Skeletal muscle cell (primary cell): ENCODE data around the gene SEPTIN3.
A peak's percentile ranks its signal among the peaks of the same experiment; 100 is the strongest.

ENCODE experiments used
- DNase-seq: peaks from one replicate; pipeline ENCODE4 v3.0.0-alpha.2; 2010; ENCODE audit warnings: low read depth
- H3K4me3 ChIP-seq: 2 replicates; pipeline ENCODE4 v1.5.1; 2011; ENCODE audit warnings: low read depth, mild to moderate bottlenecking, control low read depth, low read length, moderate library complexity

SEPTIN3 gene

DNA sequence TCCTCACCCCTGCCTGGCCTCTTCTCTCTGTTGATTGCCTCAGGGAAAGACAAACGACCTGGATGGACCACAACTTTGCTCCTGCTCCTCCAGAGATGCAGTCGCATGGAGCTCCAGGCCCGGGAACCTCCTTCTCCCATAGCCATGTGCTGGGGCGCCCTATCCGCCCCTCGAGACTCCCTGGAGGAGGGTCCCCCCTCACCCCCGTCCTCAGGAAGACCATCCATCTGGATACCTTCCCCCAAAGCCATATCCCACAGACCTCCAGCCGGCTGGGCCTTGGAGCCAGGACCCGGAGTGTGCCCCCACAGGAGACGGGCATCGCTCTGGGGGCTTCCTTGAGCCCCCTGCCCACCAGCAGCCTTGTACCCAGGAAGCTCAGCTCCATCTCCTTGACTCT is 2.2 kb downstream of the SEPTIN3 start:
- no peak overlapping the region for H3K4me3 ChIP-seq
- DNase-seq, result no peak

DNA sequence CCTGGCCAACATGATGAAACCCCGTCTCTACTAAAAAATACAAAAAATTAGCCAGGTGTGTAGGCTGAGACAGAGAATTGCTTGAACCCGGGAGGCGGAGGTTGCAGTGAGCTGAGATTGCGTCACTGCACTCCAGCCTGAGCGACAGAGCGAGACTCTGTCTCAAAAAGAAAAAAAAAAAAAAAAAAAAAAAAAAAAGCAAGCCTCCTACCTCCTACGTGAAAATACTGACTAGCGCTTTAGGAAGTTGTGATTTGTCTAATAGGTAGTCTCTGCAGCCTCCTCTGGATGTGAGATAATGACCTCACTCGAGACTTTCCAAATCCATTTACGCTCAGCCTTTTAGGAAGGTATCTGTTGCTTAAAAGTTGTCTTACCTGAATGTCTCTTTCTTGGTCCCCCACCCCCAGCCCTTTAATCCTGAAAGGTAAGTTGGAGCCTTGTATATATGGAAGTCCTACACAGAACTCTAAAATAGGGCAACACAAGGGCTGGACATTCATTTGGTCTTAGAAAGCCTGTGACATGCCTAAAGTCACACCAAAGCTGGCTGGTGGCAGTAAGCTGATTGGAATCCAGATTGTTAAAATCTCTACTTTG is 5.5 kb downstream of the SEPTIN3 start:
- DNase-seq, result no peak
- H3K4me3 ChIP-seq, result no peak overlapping the region

DNA sequence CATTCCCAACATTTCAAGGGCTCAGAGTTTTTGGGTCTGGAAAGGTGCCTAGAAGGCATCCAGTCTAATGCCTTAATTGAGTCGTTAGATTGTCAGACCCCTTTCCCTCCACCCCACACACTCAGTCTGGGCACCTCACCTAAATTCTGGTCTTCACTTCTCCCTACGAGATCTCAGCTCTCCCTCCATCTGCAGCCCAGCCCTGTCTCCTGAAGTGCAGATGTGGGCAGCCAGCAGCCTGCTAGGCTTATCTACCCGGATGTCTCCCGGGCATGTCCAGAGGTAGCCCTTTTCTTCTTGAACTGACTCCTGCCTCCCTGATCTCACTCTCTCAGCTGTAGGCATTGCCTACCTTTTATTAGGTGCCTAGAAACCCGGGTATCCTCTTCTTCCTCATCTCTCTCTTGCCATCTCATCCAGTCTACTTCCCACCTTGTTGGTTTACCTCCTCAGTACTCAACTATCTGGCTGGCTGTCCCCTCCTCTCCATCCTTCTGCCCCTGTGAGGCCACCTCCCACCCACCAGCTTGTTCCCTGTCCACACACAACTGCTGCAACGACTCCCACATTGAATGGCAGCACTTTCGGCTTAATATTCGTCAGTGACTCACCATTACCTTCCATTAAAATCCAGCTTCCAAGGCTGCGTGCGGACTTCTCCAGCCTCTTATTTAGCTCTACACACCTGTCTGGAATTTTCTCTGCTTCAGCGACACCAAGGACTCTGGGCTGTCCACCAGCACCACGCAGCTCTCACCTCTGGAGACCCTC is 6.2 kb downstream of the SEPTIN3 start:
- no peak overlapping the region for H3K4me3 ChIP-seq
- no peak for DNase-seq

DNA sequence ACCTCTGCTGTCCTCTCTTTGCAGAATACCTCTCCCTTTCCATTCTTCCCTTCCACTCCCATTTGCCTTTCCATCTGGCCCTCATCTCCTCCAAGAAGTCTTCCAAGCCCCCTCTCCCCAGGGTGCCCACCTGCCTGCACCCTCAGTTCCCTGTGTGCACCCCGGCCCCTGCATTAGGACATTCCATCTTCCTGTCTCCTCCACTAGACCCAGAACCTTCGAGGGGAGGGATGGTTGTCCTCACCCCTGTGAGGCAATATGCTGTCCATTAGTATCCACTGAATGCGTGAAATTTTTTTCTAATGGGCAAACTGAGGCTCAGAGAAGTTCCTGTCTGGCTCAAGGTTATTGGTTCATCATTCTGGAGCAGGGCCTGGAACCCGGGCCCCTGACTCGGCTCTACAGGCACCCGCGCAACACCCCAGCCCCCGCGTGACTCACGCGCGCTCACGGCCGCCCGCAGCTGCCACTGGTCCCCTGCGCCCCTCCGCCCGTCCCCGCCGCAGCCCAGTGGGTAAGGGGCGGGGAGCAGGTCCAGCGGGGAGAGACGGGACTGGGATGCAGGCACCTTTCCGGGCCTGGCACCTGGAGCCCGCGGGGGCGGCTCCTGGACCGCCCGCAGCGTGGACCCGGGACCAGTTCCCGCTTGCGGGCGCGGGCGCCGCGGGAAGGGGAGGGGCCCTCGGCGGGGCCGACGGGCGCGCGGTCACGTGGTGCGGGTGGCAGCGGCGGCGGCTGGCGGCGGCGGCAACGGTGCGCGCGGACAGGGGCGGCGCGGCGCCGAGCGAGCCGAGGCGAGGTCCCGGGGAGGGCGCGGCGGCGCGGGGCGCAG is 7.0 kb downstream of the SEPTIN3 start:
- no peak for DNase-seq
- H3K4me3 ChIP-seq, result peak overlapping the region; percentile 47

DNA sequence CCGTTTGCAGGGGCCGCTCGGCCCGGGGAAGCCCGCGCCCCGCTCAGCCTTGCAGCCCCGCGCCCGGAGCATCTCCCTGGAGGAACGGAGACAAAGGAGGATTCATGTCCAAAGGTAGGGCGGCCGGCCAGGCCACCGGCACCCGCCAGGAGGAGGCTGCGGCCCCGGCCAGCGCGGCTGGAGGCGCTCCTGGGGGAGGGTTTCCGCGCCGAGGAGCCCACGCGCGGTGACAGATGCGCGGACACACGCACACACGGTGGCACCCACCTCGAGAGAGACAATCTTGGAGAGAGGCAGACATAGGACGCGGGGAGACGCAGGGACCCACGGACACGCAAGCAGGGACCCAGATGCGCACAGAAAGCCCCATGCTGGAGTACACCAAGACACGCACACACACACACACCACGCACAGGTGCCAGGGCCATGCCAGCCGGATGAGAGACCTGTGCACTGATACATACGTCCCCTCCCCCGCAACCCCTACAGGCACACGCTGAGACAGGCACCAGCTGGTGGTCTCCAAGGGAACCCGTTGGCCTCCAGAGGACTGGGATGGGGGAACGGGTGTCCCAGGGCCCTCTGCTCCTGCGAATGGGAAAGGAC is 7.8 kb downstream of the SEPTIN3 start:
- no peak for DNase-seq
- peak overlapping the region; percentile 34 for H3K4me3 ChIP-seq

DNA sequence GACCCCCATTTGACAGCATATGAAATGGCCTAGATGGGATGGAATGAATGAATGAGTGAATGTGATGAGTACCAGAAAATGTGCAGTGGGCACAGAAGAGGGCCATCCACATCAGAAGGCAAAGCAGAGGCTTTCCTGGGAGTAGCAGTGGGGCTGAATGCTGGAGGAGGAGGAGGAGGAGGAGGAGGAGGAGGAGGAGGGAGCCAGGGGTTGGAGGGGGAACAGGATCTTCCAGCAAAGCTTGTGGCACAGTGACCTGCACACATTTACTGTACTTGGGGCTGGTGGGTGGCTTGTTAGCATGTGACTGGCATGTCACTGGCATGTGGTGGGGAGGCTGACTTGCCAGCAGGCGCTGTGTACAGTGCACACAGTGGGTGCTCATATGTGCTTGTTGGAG is 9.5 kb downstream of the SEPTIN3 start:
- no peak overlapping the region for H3K4me3 ChIP-seq
- DNase-seq, result no peak

DNA sequence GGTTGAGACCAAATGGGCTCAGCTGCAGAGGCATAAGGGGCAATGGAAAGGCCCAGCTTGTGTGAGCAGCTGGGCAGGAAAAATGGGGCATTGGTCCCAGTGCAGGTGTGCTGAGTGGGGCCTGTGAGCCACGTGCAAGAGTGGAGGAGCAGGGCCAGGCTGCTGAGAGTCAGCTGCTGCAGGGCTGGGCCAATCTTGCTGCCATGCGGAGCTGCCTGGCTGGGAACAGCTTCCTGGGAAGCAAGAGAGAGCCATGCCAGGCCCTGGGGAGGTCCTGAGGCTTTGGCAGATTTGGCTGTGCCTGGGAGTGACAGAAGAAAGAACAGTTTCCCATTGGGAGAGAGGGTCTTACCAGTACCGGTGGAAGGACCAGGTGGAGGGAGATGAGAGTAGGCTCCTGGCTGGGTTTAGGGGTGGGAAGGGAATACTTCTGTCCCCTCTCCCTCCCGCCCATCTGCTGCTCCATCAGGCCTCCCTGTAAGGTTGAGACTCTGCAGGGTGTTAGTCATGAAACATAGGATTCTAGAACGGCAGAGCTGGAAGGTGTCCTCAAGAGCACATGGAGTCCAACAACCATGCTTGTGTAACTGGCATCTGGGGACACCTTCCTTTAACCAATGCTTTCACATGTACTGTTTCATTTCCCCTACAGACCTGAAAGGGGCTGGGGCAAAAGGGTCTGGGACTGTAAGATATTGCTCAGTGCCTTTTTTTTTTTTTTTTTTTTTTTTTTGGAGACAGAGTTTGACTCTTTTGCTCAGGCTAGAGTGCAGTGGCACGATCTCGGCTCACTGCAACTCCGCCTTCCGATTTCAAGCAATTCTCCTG is 10.4 kb downstream of the SEPTIN3 start:
- DNase-seq, result no peak
- no peak overlapping the region for H3K4me3 ChIP-seq

DNA sequence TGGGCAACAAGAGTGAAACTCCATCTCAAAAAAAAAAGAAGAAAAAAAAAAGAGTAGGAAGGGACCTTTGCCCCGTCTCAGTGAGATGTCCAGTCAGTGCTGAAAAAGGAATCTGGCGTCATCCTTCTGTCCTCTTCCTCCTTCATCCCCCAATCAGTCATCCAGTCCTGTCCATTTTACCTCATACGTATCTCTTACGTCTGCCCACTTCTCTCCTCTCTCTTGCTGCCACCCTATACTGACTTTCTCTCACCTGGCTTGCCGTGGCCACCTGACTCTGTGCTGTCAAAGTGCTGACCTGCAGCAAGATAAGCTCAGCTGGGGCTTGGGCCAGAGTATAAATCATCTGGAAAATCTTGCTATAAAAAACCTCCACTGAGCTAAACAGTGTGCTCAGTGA is 13.6 kb downstream of the SEPTIN3 start:
- H3K4me3 ChIP-seq, result no peak overlapping the region
- DNase-seq, result no peak

DNA sequence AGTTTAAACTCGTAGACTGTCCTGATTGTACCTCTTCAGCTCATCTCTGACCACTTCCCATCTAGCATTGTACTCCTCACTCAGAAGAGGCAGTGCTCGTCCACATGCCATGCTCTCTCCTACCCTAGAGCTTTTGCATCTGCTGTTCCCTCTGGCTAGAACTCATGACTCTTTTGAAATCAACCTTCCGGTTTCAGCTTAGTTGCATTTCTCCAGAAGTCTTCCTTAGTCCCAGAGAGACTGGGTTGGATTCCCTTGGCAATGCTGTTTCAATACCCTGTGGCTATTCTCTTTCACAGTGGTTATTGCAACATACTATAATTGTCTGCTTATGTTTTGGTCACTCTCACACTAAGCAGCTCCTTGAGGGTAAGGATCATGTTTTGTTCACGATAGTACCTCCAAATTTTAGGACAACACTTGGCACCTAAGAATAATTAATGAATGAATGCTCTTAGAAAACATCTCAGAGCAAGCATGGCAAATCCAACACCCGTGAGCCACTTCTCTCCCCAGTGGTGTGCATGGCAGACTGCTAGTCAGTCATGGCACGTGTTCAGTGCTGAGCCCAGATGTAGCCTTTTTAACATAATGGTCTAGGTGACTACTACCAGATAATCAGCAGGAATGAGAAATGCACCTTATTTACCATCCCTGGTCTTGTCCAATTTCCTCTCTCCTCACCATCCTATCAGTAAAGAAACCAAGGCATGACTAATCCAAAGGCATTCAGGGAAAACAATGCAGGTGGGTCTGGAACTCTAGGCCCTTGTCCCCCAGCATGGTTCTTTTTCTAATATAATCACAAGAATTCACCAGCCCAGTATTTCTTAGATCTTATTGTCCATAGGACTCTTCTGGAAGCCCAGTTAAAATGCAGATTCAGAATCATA is 14.5 kb downstream of the SEPTIN3 start:
- DNase-seq, result no peak

DNA sequence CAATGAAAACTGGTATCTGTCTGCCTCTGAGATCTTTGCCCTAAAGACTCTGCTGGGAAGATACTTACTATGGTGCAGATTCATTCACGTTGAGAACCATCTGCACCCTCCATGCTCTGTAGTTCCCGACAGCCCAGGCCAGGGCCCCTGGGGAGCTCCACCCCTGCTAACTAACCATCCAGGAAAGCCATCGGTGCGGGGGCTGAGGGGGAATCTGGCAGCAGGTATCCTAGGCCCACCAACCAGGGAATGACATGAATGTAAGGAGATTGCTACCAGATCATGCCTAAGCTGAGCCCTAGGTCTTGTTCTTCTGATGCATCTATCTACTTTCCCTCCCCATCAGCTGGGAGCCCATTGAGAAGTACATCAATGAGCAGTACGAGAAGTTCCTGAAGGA is 18.0 kb downstream of the SEPTIN3 start:
- no peak for DNase-seq
- no peak overlapping the region for H3K4me3 ChIP-seq

More for the DNA sequence above, 14.5 kb downstream of the SEPTIN3 start:
- H3K4me3 ChIP-seq, result no peak overlapping the region

DNA sequence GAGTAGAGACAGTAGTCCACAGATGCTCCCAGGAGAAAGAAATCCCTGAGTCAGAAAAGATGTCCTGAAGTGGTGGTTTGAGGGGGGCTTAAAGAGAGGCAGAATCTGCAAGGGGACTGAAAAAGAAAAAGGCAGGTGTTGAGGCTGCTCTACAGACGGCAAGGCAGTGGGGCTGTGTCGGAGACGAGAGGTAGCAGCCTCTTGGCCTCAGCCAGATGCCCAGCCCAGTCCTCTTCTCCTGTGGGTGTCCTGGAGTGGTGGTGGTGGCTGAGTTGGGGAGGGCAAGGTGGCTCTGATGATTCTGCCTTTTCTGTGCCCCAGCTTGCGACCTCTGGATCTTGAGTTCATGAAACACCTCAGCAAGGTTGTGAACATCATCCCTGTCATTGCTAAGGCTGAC is 20.0 kb downstream of the SEPTIN3 start:
- DNase-seq, result no peak
- H3K4me3 ChIP-seq, result no peak overlapping the region

DNA sequence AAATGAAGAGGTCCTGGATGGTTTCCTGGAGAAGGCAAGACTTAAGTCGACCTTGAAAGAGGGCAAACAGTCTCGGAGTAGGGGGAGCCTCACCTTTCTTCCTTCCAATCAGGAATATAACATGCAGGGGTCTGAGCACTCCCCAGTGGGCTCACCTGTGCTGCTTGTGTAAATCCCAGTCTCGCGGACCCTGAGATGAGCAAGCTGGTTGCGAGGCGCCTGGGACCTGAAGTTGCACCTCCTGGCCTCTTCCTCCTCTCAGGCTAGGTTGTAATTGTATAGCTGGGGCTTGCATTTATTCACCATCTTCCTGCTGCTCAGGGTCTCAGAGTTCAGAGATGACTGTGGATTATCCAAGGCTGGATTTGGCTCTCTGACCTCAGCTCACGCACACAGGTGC is 21.9 kb downstream of the SEPTIN3 start:
- no peak for DNase-seq
- no peak overlapping the region for H3K4me3 ChIP-seq

DNA sequence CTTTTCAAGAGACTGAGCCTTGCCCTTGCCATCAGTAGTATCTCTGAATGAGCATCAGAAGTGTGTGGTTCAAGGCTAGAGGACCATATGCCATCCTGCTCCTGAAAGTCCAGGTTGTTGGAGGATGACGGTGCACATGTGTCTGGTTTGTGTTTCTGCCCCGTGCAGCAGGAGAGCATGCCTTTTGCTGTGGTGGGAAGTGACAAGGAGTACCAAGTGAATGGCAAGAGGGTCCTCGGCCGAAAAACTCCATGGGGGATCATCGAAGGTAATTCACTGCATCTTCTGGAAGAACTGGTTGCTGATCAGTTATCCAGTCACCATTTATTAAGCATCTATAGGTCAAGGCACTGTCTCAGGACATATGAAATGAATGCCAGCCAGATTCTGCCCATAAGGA is 23.3 kb downstream of the SEPTIN3 start:
- H3K4me3 ChIP-seq, result no peak overlapping the region
- no peak for DNase-seq

DNA sequence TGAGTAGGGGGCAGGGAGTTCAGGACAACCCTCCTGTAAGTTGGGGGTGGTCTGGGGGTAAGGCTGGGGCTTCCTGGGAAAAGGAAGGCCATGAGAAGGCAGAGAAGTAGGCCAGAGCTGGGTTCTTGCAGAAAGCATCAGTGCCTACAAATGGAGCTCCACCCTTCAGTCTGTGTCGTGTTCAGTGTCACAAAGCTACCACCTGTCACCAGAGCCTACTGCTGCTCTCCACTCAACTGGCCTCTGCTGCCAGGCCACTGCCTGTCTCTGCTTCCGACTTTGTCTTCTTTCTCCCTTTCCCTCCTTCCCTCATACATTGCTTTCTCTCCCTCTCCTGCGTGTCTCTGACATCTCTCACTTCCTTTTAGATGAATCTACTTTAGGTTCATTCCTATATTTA is 26.0 kb downstream of the SEPTIN3 start:
- no peak for DNase-seq
- no peak overlapping the region for H3K4me3 ChIP-seq

DNA sequence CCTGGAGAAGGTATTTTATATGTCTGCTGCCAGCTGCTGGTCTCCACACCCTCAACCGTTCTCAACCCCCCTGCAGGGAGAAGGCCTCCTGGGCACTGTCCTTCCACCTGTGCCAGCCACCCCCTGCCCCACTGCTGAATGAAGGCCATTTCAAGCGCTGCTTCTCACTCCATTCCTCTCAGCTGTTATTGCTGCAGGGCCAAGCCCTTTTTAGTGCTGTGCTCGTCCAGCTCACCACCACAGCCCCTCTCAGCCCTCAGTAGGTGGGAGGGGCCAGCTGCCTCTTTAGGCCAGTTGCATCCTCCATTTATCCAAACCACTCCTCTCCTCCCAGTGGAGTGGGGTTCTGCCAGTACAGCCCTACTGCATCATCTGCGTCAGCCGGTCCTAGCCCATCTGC is 27.6 kb downstream of the SEPTIN3 start:
- H3K4me3 ChIP-seq, result no peak overlapping the region
- DNase-seq, result no peak

DNA sequence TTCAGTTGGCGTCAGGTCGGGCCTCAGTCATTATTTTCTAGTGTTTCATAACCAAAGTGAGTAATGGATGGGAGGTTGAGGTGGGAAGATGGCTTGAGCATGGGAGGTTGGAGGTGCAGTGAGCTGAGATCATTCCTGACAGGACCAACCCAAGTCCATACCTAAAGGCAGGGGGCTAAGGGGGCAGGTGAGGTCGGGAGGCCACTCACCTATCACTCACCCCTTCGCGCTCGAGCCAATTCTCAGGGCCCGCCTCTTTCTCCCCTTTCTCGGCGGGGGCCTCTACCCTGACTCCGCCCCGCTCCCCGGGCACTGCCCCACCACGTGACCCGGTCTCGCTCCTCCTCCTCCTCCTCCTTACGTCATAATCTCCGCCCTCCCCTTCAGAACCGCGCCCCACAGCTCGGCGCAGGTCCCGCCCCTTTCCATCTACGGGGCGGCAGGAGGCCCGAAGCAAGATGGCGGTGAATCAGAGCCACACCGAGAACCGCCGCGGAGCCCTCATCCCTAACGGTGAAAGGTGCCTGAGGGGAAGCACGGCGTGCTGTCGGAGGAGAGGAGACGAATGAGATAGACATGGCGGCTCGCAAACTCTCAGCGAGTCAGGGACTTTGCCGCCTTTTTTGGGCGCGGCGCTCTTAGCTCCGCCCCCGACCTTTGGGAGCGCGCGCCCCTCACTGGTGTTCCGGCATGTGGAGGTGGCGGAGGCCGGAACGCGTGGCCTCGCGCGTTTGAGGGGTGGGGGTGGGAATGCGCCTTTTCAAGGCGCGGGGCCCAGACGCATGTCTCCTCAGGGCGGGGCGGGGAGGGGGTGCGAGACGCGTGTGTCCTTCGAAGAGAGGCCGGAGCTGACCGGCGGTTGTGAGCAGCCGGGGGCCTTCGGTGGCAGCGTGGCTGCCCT is 29.4 kb downstream of the SEPTIN3 start, which contains the start of gene WBP2NL:
Gene WBP2NL, plus strand, starts transcription at position 428 of the 901 bp plus-strand sequence. Its CDS starts 31 bp downstream, at position 459.
- DNase-seq, result peak; percentile 14
- H3K4me3 ChIP-seq, result peak within 1 kb of the TSS; percentile 44

DNA sequence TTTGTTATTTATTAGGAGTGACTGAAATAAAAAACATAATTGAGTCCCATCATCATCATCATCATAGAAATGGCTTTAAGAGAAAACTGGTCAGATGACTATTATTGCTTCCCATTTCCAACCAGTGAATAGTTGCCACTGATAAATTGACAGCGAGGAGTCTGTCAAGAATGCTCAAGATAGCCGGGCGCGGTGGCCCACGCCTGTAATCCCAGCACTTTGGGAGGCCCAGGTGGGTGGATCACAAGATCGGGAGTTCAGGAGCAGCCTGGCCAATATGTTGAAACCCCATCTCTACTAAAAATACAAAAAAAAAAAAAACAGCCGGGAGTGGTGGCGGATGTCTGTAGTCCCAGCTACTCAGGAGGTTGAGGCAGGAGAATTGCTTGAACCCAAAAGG is 31.2 kb downstream of the SEPTIN3 start:
- H3K4me3 ChIP-seq, result no peak overlapping the region
- DNase-seq, result no peak
